Esophagus muscularis mucosa (tissue), 3 donors: Measurements from ENCODE around the gene CXCL16.

ENCODE experiments used
- POLR2A ChIP-seq: fragments of 450-650 bp; IDR thresholded peaks from one replicate; pipeline ENCODE4 v1.6.1; 2017; ENCODE audit warnings: antibody characterized with exemption, moderate library complexity, mild to moderate bottlenecking, low read depth
- POLR2AphosphoS5 ChIP-seq, 2 donors: sonication (generic); formaldehyde crosslinking; IDR thresholded peaks; one replicate each; pipeline ENCODE4 v1.6.1; 2017; ENCODE audit warnings: antibody characterized with exemption in 2 of 2
- TF ChIP-seq, protein P1 (sequence below), 3 experiments: fragments of 200-600 bp in 2 of 3; fragments of 450-650 bp in 1 of 3; sonication (generic) in 2 of 3; IDR thresholded peaks; one replicate each; pipeline ENCODE4 v1.5.1; 2017 to 2019; ENCODE audit warnings: antibody characterized with exemption in 3 of 3, mild to moderate bottlenecking in 2 of 3, moderate library complexity in 1 of 3

DNA sequence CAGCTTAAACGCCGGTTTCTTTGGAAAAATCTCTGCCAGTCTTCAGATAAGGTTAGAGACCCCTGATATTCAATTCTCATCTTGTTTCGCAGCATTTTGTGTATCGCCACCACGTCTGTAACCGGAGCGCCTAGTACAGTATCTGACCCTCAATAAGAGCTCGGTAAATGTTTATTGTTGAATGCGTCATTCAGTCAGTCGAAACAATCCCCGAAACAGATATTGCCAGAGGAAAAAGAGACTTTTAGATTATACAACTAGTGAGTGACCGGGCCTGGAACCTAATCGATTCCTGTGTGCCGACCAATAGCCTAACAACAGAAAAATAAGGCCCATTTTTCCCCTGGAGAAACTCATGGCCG, 36.4 kb downstream of the CXCL16 start:
- TF ChIP-seq POLR2A (no peak), POLR2AphosphoS5 (IDR thresholded peaks at IDR 0.05) (no peak)
- TF ChIP-seq, protein P1, sequence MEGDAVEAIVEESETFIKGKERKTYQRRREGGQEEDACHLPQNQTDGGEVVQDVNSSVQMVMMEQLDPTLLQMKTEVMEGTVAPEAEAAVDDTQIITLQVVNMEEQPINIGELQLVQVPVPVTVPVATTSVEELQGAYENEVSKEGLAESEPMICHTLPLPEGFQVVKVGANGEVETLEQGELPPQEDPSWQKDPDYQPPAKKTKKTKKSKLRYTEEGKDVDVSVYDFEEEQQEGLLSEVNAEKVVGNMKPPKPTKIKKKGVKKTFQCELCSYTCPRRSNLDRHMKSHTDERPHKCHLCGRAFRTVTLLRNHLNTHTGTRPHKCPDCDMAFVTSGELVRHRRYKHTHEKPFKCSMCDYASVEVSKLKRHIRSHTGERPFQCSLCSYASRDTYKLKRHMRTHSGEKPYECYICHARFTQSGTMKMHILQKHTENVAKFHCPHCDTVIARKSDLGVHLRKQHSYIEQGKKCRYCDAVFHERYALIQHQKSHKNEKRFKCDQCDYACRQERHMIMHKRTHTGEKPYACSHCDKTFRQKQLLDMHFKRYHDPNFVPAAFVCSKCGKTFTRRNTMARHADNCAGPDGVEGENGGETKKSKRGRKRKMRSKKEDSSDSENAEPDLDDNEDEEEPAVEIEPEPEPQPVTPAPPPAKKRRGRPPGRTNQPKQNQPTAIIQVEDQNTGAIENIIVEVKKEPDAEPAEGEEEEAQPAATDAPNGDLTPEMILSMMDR (IDR thresholded peaks at IDR 0.05): no peak
